HG02798 (cell line): Measurements from ENCODE around the gene NLRP6.
"Not testable (repeated sequence)": the region's sequence is repeated elsewhere in the genome, so short reads cannot be mapped to it uniquely, and the experiment has no call there.

Experiments used
- ATAC-seq: cut with Tn5 transposase; IDR thresholded peaks from one replicate; pipeline ENCODE4 v1.9.1; 2021; ENCODE audit warnings: mild to moderate bottlenecking; ENCODE audit not compliant: unreplicated experiment, poor library complexity

NLRP6 gene

GRCh38 chr11:280706-281485 lies 2.7 kb downstream of the NLRP6 start:
- ATAC-seq, result no peak

- no peak for ATAC-seq
Measured at GRCh38 chr11:281486-282161, 3.4 kb downstream of the NLRP6 start.

GRCh38 chr11:282171-282570 lies 4.0 kb downstream of the NLRP6 start:
- ATAC-seq, result no peak

- no peak for ATAC-seq
Measured at GRCh38 chr11:282630-283360, 4.6 kb downstream of the NLRP6 start.

GRCh38 chr11:283405-284104 lies 5.3 kb downstream of the NLRP6 start:
- no peak for ATAC-seq

- ATAC-seq, result no peak
Measured at GRCh38 chr11:284105-285020, 6.2 kb downstream of the NLRP6 start.

- ATAC-seq, result no peak
Measured at GRCh38 chr11:285021-285893, 7.0 kb downstream of the NLRP6 start.

- ATAC-seq, result no peak
Measured at GRCh38 chr11:285894-286220, 7.7 kb downstream of the NLRP6 start.

GRCh38 chr11:286977-287820 lies 9.0 kb downstream of the NLRP6 start:
- ATAC-seq, result not testable (repeated sequence)

GRCh38 chr11:287821-288477 lies 9.7 kb downstream of the NLRP6 start:
- ATAC-seq, result no peak

GRCh38 chr11:288478-289397 lies 10.5 kb downstream of the NLRP6 start, which contains the start of gene PGGHG:
TSS of gene PGGHG (plus strand) at chr11:289126. CDS start at chr11:289817, 691 bp downstream.
- peak; percentile 65 for ATAC-seq

GRCh38 chr11:289398-289711 lies 11.1 kb downstream of the NLRP6 start:
- no peak for ATAC-seq

- no peak for ATAC-seq
Measured at GRCh38 chr11:289712-290620, 11.8 kb downstream of the NLRP6 start.

- no peak for ATAC-seq
Measured at GRCh38 chr11:290621-291231, 12.5 kb downstream of the NLRP6 start.
